Keratinocyte (primary cell): ENCODE data around the gene SPTBN2. TPM values are rescaled to one million over a fixed set of nuclear protein-coding genes. Genes with fewer than 3 reads are reported as not detected.

Experiments
- DNase-seq: peaks from one replicate; pipeline ENCODE4 v3.0.0-alpha.2; 2011; ENCODE audit warnings: low read depth, missing footprints, low spot score
- FAIRE-seq: peaks from 2 replicates; lab custom pipeline; 2011; peaks lifted over from hg19 to GRCh38; lab: Jason Lieb, UNC
- H2AFZ ChIP-seq: 2 replicates; pipeline ENCODE4 v1.6.0; 2012; ENCODE audit warnings: low read length, control low read depth, inconsistent platforms; ENCODE audit not compliant: control insufficient read depth
- H3K27ac ChIP-seq: 2 replicates; pipeline ENCODE4 v1.5.1; 2011; ENCODE audit warnings: low read length; ENCODE audit not compliant: control insufficient read depth, insufficient read depth
- H3K27me3 ChIP-seq: 3 replicates; pipeline ENCODE4 v1.6.0; 2011; ENCODE audit warnings: low read length; ENCODE audit not compliant: control insufficient read depth, insufficient read depth; ENCODE audit errors: extremely low read depth
- H3K36me3 ChIP-seq, 2 experiments: 2 replicates in 1 of 2; 3 replicates in 1 of 2; pipeline ENCODE4 v1.5.1; 2011; ENCODE audit warnings: low read length in 2 of 2, mild to moderate bottlenecking in 1 of 2; ENCODE audit not compliant: control insufficient read depth in 2 of 2, insufficient read depth in 2 of 2; ENCODE audit errors: extremely low read depth in 1 of 2
- H3K4me1 ChIP-seq: 3 replicates; pipeline ENCODE4 v1.5.1; 2011; ENCODE audit warnings: low read length; ENCODE audit not compliant: control insufficient read depth, insufficient read depth; ENCODE audit errors: extremely low read depth
- H3K4me2 ChIP-seq: 3 replicates; pipeline ENCODE4 v1.6.0; 2011; ENCODE audit warnings: low read depth, low read length; ENCODE audit not compliant: control insufficient read depth, insufficient read depth; ENCODE audit errors: extremely low read depth
- H3K4me3 ChIP-seq, 3 experiments: fragments of 200-600 bp in 1 of 3; sonication (generic) in 1 of 3; 2 replicates in 2 of 3; 3 replicates in 1 of 3; pipeline ENCODE4 v1.5.1; 2011 to 2016; ENCODE audit warnings: low read length in 3 of 3, mild to moderate bottlenecking in 3 of 3, control low read depth in 2 of 3, inconsistent platforms in 1 of 3, low read depth in 1 of 3, mixed read lengths in 1 of 3, mixed run types in 1 of 3, moderate library complexity in 1 of 3; ENCODE audit not compliant: control insufficient read depth in 2 of 3, insufficient read depth in 2 of 3; ENCODE audit errors: extremely low read depth in 1 of 3
- H3K79me2 ChIP-seq: 2 replicates; pipeline ENCODE4 v1.6.0; 2012; ENCODE audit warnings: low read length; ENCODE audit not compliant: control insufficient read depth, insufficient read depth
- H3K9ac ChIP-seq: 3 replicates; pipeline ENCODE4 v1.6.0; 2011; ENCODE audit warnings: low read length; ENCODE audit not compliant: control insufficient read depth, insufficient read depth; ENCODE audit errors: extremely low read depth
- H3K9me1 ChIP-seq: 3 replicates; pipeline ENCODE4 v1.6.0; 2011; ENCODE audit warnings: low read length; ENCODE audit not compliant: control insufficient read depth, insufficient read depth; ENCODE audit errors: extremely low read depth
- H3K9me3 ChIP-seq: 2 replicates; pipeline ENCODE4 v1.5.1; 2012; ENCODE audit warnings: low read depth, low read length; ENCODE audit not compliant: control insufficient read depth
- H4K20me1 ChIP-seq: 3 replicates; pipeline ENCODE4 v1.6.0; 2011; ENCODE audit warnings: low read length; ENCODE audit not compliant: control insufficient read depth, insufficient read depth; ENCODE audit errors: extremely low read depth
- EZH2 ChIP-seq: IDR thresholded peaks from one replicate; pipeline ENCODE4 v1.6.1; 2012; ENCODE audit warnings: inconsistent platforms, mild to moderate bottlenecking, low read length, moderate library complexity
- dilution Hi-C: fragments of 300-500 bp; cut with MboI; formaldehyde crosslinking; loops from one replicate; pipeline ENCODE4 v1.7.0; 2020; ENCODE audit warnings: low sequenced_read_pairs; ENCODE audit not compliant: extremely low pct_ligation_motif_present
- polyA plus RNA-seq, 5 experiments: library from polyadenylated mRNA; depleted of rRNA in 3 of 5; stranded (reverse) in 3 of 5; stranded (forward) in 1 of 5; unstranded in 1 of 5; fragments of >200 nt; gene quantifications; 1 replicate in 1 of 5; 2 replicates in 3 of 5; 3 replicates in 1 of 5; pipeline versions ENCODE4 v1.2.1 to v1.2.3, GENCODE V29; 2011 to 2012; ENCODE audit warnings: missing spikeins in 2 of 5, low read depth in 1 of 5, low replicate concordance in 1 of 5
- TF ChIP-seq, protein P1 (sequence below), 3 experiments: IDR thresholded peaks in 1 of 3; conservative IDR thresholded peaks in 1 of 3; optimal IDR thresholded peaks in 1 of 3; 2 replicates in 2 of 3; 3 replicates in 1 of 3; pipeline versions ENCODE3 to v1.5.1; 2011; ENCODE audit warnings: low read length in 3 of 3, mild to moderate bottlenecking in 3 of 3, moderate library complexity in 2 of 3, control low read depth in 1 of 3, inconsistent platforms in 1 of 3; ENCODE audit not compliant: insufficient read depth in 2 of 3; ENCODE audit errors: extremely low read depth in 1 of 3

SPTBN2 gene
- polyA plus RNA-seq, 1 donor (not counting 4 experiments of a cell fraction or from before 2014, with no cell fraction given) = 7.8 TPM

- Histone ChIP-seq H3K27ac (no peak overlapping the region), H3K4me3 (no peak overlapping the region), H3K4me2 (no peak overlapping the region), H3K9me3 (no peaks in the 10 kb centered on the region), H3K9me1 (peaks cover 3% of the 10 kb centered on the region), H3K9ac (no peak overlapping the region), H3K4me1 (peaks cover 22% of the 10 kb centered on the region), H2AFZ (no peak overlapping the region), H4K20me1 (no peaks in the 10 kb centered on the region), H3K36me3 (peaks cover 15 to 22% of the 10 kb centered on the region in 2 experiments), H3K79me2 (no peaks in the 10 kb centered on the region), H3K27me3 (no peaks in the 10 kb centered on the region)
- dilution Hi-C loops = no loop called here
- no peak for FAIRE-seq
- no peak for DNase-seq
- TF ChIP-seq, protein P1, sequence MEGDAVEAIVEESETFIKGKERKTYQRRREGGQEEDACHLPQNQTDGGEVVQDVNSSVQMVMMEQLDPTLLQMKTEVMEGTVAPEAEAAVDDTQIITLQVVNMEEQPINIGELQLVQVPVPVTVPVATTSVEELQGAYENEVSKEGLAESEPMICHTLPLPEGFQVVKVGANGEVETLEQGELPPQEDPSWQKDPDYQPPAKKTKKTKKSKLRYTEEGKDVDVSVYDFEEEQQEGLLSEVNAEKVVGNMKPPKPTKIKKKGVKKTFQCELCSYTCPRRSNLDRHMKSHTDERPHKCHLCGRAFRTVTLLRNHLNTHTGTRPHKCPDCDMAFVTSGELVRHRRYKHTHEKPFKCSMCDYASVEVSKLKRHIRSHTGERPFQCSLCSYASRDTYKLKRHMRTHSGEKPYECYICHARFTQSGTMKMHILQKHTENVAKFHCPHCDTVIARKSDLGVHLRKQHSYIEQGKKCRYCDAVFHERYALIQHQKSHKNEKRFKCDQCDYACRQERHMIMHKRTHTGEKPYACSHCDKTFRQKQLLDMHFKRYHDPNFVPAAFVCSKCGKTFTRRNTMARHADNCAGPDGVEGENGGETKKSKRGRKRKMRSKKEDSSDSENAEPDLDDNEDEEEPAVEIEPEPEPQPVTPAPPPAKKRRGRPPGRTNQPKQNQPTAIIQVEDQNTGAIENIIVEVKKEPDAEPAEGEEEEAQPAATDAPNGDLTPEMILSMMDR (optimal IDR thresholded peaks at IDR 0.05 in 1 of 3, IDR thresholded peaks at IDR 0.05 in 1 of 3, conservative IDR thresholded peaks at IDR 0.05 in 1 of 3; ENCODE audit: extremely low read depth in 1 of 3, insufficient read depth in 2 of 3, low read length in 3 of 3) = no peak
- no peak for TF ChIP-seq EZH2
Measured at GRCh38 chr11:66705587-66706335, 23.3 kb downstream of the SPTBN2 start.

- peaks cover 12 to 20% of the 10 kb centered on the region in 2 experiments for H3K36me3 ChIP-seq
- H3K9me1 ChIP-seq = peaks cover 2% of the 10 kb centered on the region
- no peak overlapping the region for H3K9ac ChIP-seq
- TF ChIP-seq, protein P1 (optimal IDR thresholded peaks at IDR 0.05 in 1 of 3, IDR thresholded peaks at IDR 0.05 in 1 of 3, conservative IDR thresholded peaks at IDR 0.05 in 1 of 3; ENCODE audit: extremely low read depth in 1 of 3, insufficient read depth in 2 of 3, low read length in 3 of 3) = no peak
- no peak for TF ChIP-seq EZH2
- no peaks in the 10 kb centered on the region for H3K27me3 ChIP-seq
- H3K27ac ChIP-seq = no peak overlapping the region
- no peak overlapping the region for H3K4me3 ChIP-seq
- H3K79me2 ChIP-seq = no peaks in the 10 kb centered on the region
- FAIRE-seq = no peak
- H4K20me1 ChIP-seq = no peaks in the 10 kb centered on the region
- no peaks in the 10 kb centered on the region for H3K9me3 ChIP-seq
- peak overlapping the region; percentile 43 for H2AFZ ChIP-seq
- dilution Hi-C loops = no loop called here
- H3K4me2 ChIP-seq = no peak overlapping the region
- peaks cover 20% of the 10 kb centered on the region for H3K4me1 ChIP-seq
- no peak for DNase-seq
Measured at GRCh38 chr11:66704659-66705360, 24.2 kb downstream of the SPTBN2 start.
